HEK293T (cell line): Measurements from ENCODE around the gene CPA4.

Experiments
- ARNT ChIP-seq: fragments of 450-650 bp; IDR thresholded peaks from 2 replicates; pipeline ENCODE4 v1.6.1; 2017; ENCODE audit warnings: mild to moderate bottlenecking
- PKNOX1 ChIP-seq: fragments of 450-650 bp; IDR thresholded peaks from 2 replicates; pipeline ENCODE4 v1.6.1; 2016
- SP1 ChIP-seq: fragments of 450-650 bp; IDR thresholded peaks from 2 replicates; pipeline ENCODE4 v1.6.1; 2017
- TARDBP ChIP-seq: fragments of 450-650 bp; IDR thresholded peaks from 2 replicates; pipeline ENCODE4 v1.6.1; 2016

GRCh38 chr7:130274983-130275591, 17.9 kb upstream of the CPA4 start:
- TF ChIP-seq TARDBP = no peak
- no peak for TF ChIP-seq SP1
- peak; percentile 27; the same call in 1 of the 2 replicates for TF ChIP-seq PKNOX1
- no peak for TF ChIP-seq ARNT
